ENCODE data around the gene PCNX3.

DNA sequence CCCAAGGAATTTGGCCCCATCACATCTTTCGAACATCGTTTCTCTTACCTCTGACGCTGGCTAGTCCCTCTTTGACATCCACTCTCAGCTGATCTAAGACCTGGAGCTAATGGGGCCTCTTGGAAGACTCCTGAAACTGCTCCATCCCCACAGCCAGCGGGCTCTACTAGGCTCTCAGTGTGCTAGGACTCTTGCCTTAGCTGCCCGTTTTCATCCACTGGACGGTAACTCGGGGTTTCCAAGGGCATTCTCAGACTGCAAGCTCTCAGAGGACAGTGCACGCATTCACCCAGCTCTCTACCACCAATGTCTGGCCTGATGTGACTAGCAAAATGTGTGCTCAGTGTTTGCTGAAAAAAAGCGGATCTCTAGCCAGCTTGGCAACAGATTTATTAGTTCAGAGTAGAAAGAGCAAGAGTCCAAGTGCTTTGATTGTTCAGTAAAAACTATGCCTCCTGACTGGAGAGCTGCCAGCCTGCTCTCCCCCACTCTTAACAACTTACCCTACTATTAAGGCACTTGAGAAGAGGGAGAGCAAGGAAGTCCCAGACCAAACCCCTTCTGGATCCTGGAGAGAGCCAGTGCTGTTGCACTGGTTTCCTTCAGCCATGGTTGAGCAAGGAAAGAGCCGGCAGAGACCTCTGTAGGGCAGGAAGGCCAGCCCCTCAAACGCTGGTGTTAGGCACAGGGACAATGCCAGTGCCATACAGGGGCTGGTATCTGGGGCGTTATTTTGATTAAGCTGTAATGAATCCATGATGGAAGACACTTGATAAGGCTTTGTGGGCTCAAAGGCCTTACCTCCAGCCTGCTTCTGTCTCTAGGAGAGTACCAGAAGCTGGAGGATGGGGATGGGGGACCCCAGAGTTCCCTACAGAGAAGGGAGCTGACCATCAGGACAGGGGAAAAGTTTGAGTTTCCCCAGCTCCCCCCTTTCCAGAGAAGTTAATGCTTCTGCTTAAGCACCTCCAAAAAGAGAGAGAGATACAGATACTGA, 38.0 kb downstream of the PCNX3 start:
- TF ChIP-seq EZH2 (IDR thresholded peaks at IDR 0.05) (no peak), POLR2A (IDR thresholded peaks at IDR 0.05; ENCODE audit: borderline replicate concordance, extremely low read depth, insufficient read depth, insufficient read length) (no peak), RAD21 (IDR thresholded peaks at IDR 0.05; ENCODE audit: low read depth) (no peak), SP1 (IDR thresholded peaks at IDR 0.05; ENCODE audit: low read depth) (no peak), EGR1 (IDR thresholded peaks at IDR 0.05; ENCODE audit: low read depth) (no peak), POLR2AphosphoS5 (IDR thresholded peaks at IDR 0.05; ENCODE audit: low read depth, low read length) (no peak), SIN3A (IDR thresholded peaks at IDR 0.05; ENCODE audit: low read depth) (no peak), EZH2phosphoT487 (IDR thresholded peaks at IDR 0.05; ENCODE audit: borderline replicate concordance) (no peak), TCF7L2 (IDR thresholded peaks at IDR 0.05; ENCODE audit: borderline replicate concordance, extremely low read depth, insufficient read depth, insufficient read length) (no peak), JUND (IDR thresholded peaks at IDR 0.05) (no peak)
- TF ChIP-seq, protein P1, sequence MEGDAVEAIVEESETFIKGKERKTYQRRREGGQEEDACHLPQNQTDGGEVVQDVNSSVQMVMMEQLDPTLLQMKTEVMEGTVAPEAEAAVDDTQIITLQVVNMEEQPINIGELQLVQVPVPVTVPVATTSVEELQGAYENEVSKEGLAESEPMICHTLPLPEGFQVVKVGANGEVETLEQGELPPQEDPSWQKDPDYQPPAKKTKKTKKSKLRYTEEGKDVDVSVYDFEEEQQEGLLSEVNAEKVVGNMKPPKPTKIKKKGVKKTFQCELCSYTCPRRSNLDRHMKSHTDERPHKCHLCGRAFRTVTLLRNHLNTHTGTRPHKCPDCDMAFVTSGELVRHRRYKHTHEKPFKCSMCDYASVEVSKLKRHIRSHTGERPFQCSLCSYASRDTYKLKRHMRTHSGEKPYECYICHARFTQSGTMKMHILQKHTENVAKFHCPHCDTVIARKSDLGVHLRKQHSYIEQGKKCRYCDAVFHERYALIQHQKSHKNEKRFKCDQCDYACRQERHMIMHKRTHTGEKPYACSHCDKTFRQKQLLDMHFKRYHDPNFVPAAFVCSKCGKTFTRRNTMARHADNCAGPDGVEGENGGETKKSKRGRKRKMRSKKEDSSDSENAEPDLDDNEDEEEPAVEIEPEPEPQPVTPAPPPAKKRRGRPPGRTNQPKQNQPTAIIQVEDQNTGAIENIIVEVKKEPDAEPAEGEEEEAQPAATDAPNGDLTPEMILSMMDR (IDR thresholded peaks at IDR 0.05 in 2 of 3, conservative IDR thresholded peaks at IDR 0.05 in 1 of 3; ENCODE audit: borderline replicate concordance in 1 of 3, insufficient read depth in 1 of 3, low read depth in 2 of 3, low read length in 2 of 3) = no peak
- TF ChIP-seq, protein P2, sequence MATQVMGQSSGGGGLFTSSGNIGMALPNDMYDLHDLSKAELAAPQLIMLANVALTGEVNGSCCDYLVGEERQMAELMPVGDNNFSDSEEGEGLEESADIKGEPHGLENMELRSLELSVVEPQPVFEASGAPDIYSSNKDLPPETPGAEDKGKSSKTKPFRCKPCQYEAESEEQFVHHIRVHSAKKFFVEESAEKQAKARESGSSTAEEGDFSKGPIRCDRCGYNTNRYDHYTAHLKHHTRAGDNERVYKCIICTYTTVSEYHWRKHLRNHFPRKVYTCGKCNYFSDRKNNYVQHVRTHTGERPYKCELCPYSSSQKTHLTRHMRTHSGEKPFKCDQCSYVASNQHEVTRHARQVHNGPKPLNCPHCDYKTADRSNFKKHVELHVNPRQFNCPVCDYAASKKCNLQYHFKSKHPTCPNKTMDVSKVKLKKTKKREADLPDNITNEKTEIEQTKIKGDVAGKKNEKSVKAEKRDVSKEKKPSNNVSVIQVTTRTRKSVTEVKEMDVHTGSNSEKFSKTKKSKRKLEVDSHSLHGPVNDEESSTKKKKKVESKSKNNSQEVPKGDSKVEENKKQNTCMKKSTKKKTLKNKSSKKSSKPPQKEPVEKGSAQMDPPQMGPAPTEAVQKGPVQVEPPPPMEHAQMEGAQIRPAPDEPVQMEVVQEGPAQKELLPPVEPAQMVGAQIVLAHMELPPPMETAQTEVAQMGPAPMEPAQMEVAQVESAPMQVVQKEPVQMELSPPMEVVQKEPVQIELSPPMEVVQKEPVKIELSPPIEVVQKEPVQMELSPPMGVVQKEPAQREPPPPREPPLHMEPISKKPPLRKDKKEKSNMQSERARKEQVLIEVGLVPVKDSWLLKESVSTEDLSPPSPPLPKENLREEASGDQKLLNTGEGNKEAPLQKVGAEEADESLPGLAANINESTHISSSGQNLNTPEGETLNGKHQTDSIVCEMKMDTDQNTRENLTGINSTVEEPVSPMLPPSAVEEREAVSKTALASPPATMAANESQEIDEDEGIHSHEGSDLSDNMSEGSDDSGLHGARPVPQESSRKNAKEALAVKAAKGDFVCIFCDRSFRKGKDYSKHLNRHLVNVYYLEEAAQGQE (IDR thresholded peaks at IDR 0.05; ENCODE audit: low read depth) = no peak
- TF ChIP-seq, protein P3, sequence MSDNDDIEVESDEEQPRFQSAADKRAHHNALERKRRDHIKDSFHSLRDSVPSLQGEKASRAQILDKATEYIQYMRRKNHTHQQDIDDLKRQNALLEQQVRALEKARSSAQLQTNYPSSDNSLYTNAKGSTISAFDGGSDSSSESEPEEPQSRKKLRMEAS (IDR thresholded peaks at IDR 0.05) = no peak
- TF ChIP-seq, protein P4, sequence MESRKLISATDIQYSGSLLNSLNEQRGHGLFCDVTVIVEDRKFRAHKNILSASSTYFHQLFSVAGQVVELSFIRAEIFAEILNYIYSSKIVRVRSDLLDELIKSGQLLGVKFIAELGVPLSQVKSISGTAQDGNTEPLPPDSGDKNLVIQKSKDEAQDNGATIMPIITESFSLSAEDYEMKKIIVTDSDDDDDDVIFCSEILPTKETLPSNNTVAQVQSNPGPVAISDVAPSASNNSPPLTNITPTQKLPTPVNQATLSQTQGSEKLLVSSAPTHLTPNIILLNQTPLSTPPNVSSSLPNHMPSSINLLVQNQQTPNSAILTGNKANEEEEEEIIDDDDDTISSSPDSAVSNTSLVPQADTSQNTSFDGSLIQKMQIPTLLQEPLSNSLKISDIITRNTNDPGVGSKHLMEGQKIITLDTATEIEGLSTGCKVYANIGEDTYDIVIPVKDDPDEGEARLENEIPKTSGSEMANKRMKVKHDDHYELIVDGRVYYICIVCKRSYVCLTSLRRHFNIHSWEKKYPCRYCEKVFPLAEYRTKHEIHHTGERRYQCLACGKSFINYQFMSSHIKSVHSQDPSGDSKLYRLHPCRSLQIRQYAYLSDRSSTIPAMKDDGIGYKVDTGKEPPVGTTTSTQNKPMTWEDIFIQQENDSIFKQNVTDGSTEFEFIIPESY (IDR thresholded peaks at IDR 0.05; ENCODE audit: extremely low read depth, insufficient replicate concordance, low read length) = no peak

Measured in HCT116 (cell line).